ENCODE data around the gene PALM. TPM values are rescaled to one million over a fixed set of nuclear protein-coding genes. Genes with fewer than 3 reads are reported as not detected.

The PALM gene
- total and polyA plus RNA-seq, 10 of the 15 experiments (the other 5 are each of a cell fraction or from before 2014, with no cell fraction given) = 0.09 to 0.95 (median 0.23) TPM; not detected in 2

- FAIRE-seq (no peak), DNase-seq (ENCODE audit: low read depth, low spot score) (no peak), ATAC-seq (peak; percentile 64)
- Histone ChIP-seq H3K27me3 (replicated peaks in 1 of 2; ENCODE audit: control insufficient read depth in 2 of 2, insufficient read depth in 2 of 2, low read length in 1 of 2) (no peaks in the 10 kb centered on the region), H3K36me3 (ENCODE audit: control insufficient read depth in 2 of 2, insufficient read depth in 2 of 2, low read length in 1 of 2) (no peaks in the 10 kb centered on the region), H3K4me2 (ENCODE audit: control insufficient read depth, insufficient read depth) (no peak overlapping the region), H3K9me3 (replicated peaks; ENCODE audit: control insufficient read depth, insufficient read depth, low read length) (no peaks in the 10 kb centered on the region; the same call in 2 of the 3 replicates), H4K20me1 (ENCODE audit: control insufficient read depth, insufficient read depth) (no peaks in the 10 kb centered on the region), H3K27ac (ENCODE audit: control insufficient read depth, insufficient read depth) (no peak overlapping the region), H3K4me3 (no peak overlapping the region), H3K79me2 (ENCODE audit: control insufficient read depth, insufficient read depth, low read length) (no peaks in the 10 kb centered on the region), H2AFZ (ENCODE audit: control insufficient read depth, low read depth, low read length) (no peak overlapping the region), H3K4me1 (ENCODE audit: control insufficient read depth, insufficient read depth, low read length) (peaks cover 11% of the 10 kb centered on the region), H3K9ac (ENCODE audit: control insufficient read depth, insufficient read depth, low read length) (no peak overlapping the region)
- intact Hi-C loops (cut with micrococcal nuclease; ENCODE audit: unreplicated experiment) (no loop called here), in situ Hi-C loops (cut with MboI) (no loop called here)
- BruUV-seq (replicated peaks) = no TSS peak
- CTCF ChIA-PET = interaction anchor here (0.9 to 2.2 kb wide), 3 partner anchors 62 to 68 kb away, joined by 4 to 7 read pairs (median 4); no protein-coding TSS in a partner anchor
- RAD21 ChIA-PET (ENCODE audit: unreplicated experiment) = interaction anchor here (0.8 to 1.0 kb wide), 2 partner anchors 22 to 71 kb away, joined by 5 to 6 read pairs; no protein-coding TSS in a partner anchor
- TF ChIP-seq CBFB (IDR thresholded peaks at IDR 0.05; ENCODE audit: low read depth) (no peak), CTCF (IDR thresholded peaks at IDR 0.05 in 2 of 3, conservative IDR thresholded peaks at IDR 0.05 in 1 of 3; ENCODE audit: control insufficient read depth in 2 of 3, extremely low read depth in 1 of 3, insufficient read depth in 1 of 3, low read depth in 3 of 3, low read length in 3 of 3) (peak in 2 of 3 experiments; percentile 15 to 23; a peak in 2 of 6 replicates), TCF7 (IDR thresholded peaks at IDR 0.05; ENCODE audit: borderline replicate concordance) (no peak), ATF7 (IDR thresholded peaks at IDR 0.05; ENCODE audit: low read depth) (no peak), RAD51 (IDR thresholded peaks at IDR 0.05) (no peak), SRF (IDR thresholded peaks at IDR 0.05; ENCODE audit: low read depth in 2 of 2, low read length in 2 of 2) (no peak), PML (IDR thresholded peaks at IDR 0.05; ENCODE audit: low read length) (no peak)
- SMC1A ChIA-PET (ENCODE audit: uncharacterized antibody, unreplicated experiment) = interaction anchor here (0.8 to 1.1 kb wide), 2 partner anchors 59 to 63 kb away, joined by 3 to 5 read pairs; no protein-coding TSS in a partner anchor
- POLR2A ChIA-PET = interaction anchor here (0.5 to 0.9 kb wide), 3 partner anchors 9 to 62 kb away, joined by 3 to 4 read pairs (median 3); no protein-coding TSS in a partner anchor
- 39% methylated on average over 9 of the region's 9 CpGs for WGBS (ENCODE audit: insufficient coverage, insufficient replicate concordance, low lambda C conversion rate, missing lambda C conversion rate)
These were observed 38.1 kb upstream of the PALM start for GRCh38 chr19:670609-671075.
